Stimulated activated naive CD8-positive, alpha-beta T cell treated with anti-CD3 and anti-CD28 coated beads, Interleukin-15, amount 100 ng/mL, for 72 hours (primary cell): ENCODE results near the gene AKT1.
"Not testable (repeated sequence)": the region's sequence is repeated elsewhere in the genome, so short reads cannot be mapped to it uniquely, and the experiment has no call there.

Experiments used
- ATAC-seq: fragments of 150-1000 bp; cut with Tn5 transposase; 2 replicates; pipeline ENCODE4 v1.10.0; 2021; ENCODE audit warnings: mild to moderate bottlenecking, moderate library complexity
- DNase-seq, 2 donors: peaks; one replicate each; pipeline ENCODE4 v3.0.0; 2021 to 2022
- H3K27ac Mint-ChIP-seq, 2 donors: one replicate each; pipeline ENCODE4 v1.8.0; 2022; ENCODE audit warnings: mild to moderate bottlenecking in 2 of 2, mixed read lengths in 2 of 2, moderate library complexity in 2 of 2
- H3K27me3 Mint-ChIP-seq: one replicate; pipeline ENCODE4 v1.8.0; 2022; ENCODE audit warnings: mixed read lengths
- H3K4me1 Mint-ChIP-seq: one replicate; pipeline ENCODE4 v1.8.0; 2022; ENCODE audit warnings: mild to moderate bottlenecking, mixed read lengths
- H3K4me3 Mint-ChIP-seq, 2 donors: one replicate each; pipeline ENCODE4 v1.8.0; 2022; ENCODE audit warnings: mild to moderate bottlenecking in 2 of 2, mixed read lengths in 2 of 2, moderate library complexity in 1 of 2
- H3K9me3 Mint-ChIP-seq, 2 donors: one replicate each; pipeline ENCODE4 v1.8.0; 2022; ENCODE audit warnings: mixed read lengths in 2 of 2

AKT1 gene

DNA sequence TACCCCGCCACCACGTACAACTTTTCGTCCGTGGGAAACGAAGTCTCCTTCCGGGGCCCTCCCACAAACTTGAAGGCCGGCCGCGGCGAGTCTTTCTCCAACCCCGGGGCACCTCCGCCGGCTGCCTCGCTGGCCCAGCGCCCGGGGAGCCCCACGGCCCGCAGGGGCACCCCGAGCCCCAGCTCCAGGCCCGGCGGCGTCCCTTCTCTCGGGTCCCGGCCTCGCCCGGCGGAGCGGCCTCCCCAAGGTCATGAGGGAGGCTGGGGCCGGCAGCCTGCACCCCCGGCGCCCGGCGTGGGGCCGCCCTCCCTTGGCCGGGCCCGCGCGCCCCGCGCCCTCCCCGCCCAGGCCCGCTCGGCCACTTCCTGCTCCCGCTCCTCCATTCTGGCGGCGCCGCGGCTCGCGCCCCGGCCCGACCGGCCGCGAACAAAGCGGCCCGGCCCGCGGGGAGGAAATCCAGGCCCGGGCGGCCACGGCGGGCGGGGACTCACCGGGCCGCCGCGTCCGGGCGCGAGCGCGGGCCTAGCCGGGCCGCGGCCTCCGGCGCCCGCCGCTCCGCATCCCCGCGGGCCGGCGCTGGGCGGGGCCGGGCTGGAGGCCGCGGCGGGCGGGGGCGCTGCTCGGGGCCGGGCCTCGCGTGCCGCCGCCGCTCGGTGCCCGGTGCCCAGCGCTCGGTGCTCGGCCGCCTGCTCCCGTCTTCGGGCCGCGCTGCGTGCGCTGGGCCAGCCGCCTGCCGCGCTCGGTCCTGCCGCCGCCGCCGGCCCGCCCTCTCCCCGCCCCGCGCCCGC, at the start of gene AKT1:
AKT1 (minus strand) TSS at position 756 of the 788 bp plus-strand sequence. CDS start 3,105 bp downstream, outside the sequence.
- Mint-ChIP-seq H3K9me3 (no peaks in the 10 kb centered on the region), H3K4me1 (peaks cover 81% of the 10 kb centered on the region), H3K27me3 (peaks cover 24% of the 10 kb centered on the region), H3K27ac (peak within 1 kb of the TSS; percentile 67 to 90), H3K4me3 (peak within 1 kb of the TSS; percentile 92 to 93)
- DNase-seq (peak in 1 of 2 donors; percentile 40), ATAC-seq (peak; percentile 59)

DNA sequence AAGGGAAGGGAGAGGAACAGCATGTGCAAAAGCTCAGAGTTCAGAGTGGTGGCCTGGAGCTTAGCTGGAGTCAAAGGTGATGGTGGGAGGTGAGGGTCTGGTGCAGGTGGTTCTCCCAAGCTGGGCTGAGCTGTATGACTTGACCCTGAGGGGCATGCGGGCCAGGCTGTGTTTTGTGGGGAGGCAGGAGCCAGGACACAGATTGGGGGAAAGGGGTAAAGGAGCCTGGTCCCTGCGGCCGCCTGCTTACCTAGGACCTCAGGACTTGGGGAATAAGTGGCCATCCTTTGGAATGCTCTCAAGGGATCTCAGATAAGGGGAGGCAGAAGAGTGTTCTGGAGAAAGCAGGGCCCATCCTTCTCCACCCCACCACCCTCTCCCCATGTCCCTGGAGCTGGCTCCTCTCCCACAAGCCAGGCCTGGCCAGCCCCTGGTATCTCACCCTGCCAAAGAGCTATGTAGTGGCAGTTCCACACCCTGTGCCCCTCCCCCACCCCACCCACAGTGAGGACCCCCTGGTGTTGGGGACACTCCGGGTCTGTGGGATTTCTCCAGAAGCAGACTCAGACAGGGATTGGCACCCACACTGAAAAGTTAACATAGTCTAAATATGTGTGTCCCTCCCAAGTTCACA, 49.6 kb upstream of the AKT1 start:
- H3K27me3 Mint-ChIP-seq, result peaks cover 86% of the 10 kb centered on the region
- no peak for DNase-seq
- peaks cover 16% of the 10 kb centered on the region for H3K4me1 Mint-ChIP-seq
- H3K4me3 Mint-ChIP-seq, result no peak overlapping the region
- peak overlapping the region in 1 of 2 donors; percentile 88 for H3K27ac Mint-ChIP-seq
- ATAC-seq, result no peak
- H3K9me3 Mint-ChIP-seq, result no peaks in the 10 kb centered on the region

DNA sequence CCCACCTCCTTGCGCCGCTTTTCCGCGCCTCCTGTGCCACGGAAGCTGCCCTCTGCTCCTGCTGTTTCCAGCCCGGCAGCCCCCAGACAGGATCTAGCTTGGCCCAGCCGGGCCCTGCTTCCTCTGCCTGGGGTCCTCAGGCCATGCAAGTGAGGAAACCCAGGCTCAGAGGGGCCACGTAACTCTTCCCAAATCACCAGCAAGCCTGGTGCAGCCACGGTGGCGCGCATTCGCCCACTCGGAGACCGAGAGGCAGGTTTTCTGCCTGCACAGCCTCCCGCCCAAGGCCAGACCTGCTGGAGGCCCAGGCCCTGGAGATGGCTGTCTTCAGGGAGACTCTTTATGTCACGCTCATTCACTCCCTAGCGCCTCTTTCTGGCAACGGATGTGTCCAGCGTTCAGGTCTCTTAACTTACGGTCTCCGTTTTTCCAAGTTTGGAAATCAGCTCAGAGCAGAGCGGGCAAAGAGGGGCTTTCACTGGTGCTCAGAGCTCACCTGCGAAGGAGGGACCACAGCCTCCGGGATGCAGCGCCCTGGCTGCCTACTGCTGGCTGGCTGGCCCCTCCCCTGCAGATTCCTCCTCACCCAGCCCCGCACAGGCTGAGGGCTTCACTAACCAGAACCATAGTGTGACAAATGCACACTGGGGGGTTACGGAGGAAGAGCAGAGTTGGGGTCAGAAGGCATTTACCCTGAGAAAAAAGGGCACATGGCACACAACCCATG, 48.9 kb upstream of the AKT1 start:
- H3K27me3 Mint-ChIP-seq, result peaks cover 81% of the 10 kb centered on the region

DNA sequence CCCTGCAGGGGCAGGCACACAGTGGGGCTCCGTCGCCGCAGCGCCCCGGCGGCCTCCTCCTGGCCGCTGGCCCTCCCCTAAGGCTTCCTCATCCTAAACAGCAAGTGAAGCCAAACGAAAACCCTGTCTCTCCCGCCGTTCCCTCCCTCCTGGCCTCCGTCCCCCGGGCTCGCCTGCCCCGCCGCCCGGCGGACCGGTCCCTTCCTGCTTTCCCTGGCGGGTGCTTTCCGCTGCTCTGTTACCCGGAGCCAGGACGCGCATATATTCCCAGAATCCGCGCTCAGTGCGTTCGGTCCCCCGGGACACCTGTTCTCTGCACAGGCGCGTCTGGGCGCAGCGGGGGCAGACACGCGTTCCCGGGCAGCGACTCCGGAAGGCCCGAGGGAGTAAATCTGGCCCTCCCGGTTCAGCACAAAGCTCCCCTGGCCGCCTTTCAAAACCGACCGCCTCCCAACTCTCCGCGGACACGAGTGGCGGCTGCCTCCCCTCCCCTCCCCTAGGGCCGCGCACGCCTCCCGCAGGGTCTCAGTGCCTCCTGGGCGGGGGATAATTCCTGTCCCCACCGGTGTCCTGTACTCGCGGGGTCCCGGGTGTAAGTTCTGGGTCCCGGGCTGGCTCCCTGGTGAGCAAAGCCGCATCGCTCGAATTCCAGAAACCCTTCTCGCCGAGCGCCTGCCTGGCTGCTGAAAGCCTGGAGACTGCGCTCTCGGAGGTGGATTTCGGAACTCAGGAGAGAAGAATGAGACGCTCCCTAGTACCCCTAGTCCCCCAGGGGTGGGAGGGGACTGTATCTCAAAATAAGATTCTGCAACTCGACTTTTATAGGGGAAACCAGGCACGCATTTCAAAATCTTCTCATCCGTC, 48.1 kb upstream of the AKT1 start:
- Mint-ChIP-seq H3K27ac (no peak overlapping the region), H3K27me3 (peaks cover 85% of the 10 kb centered on the region), H3K4me3 (peak overlapping the region; percentile 54 to 80), H3K9me3 (no peaks in the 10 kb centered on the region), H3K4me1 (peaks cover 16% of the 10 kb centered on the region)
- ATAC-seq (no peak), DNase-seq (no peak)

More for the DNA sequence above, 48.9 kb upstream of the AKT1 start:
- Mint-ChIP-seq H3K27ac (peak overlapping the region; percentile 10 to 88), H3K4me1 (peaks cover 16% of the 10 kb centered on the region), H3K9me3 (no peaks in the 10 kb centered on the region), H3K4me3 (peak overlapping the region; percentile 54 to 80)
- no peak for ATAC-seq
- no peak for DNase-seq

DNA sequence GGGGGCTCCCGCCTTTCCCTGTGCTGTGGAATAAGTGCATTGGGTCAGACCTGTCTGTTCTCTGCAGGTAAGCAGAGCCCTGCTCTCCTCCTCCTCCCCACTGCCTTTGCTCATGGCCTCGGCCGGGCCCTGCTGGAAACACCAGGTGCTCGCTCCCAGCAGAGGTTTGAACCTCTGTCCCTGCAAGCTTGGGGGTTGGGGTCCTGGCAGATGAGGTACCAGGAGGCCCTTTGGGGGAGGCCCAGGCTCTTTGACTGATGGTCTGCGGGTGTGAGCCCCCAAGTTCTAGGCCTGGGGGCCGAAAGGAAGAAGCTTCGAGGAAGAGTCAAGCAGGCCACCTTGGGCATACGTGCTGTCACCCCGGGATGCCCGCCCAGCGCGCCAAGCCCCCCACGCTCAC, 47.5 kb upstream of the AKT1 start:
- no peak for DNase-seq
- Mint-ChIP-seq H3K27ac (no peak overlapping the region), H3K4me1 (peaks cover 16% of the 10 kb centered on the region), H3K4me3 (peak overlapping the region in 1 of 2 donors; percentile 80), H3K9me3 (no peaks in the 10 kb centered on the region), H3K27me3 (peaks cover 79% of the 10 kb centered on the region)
- ATAC-seq, result no peak

DNA sequence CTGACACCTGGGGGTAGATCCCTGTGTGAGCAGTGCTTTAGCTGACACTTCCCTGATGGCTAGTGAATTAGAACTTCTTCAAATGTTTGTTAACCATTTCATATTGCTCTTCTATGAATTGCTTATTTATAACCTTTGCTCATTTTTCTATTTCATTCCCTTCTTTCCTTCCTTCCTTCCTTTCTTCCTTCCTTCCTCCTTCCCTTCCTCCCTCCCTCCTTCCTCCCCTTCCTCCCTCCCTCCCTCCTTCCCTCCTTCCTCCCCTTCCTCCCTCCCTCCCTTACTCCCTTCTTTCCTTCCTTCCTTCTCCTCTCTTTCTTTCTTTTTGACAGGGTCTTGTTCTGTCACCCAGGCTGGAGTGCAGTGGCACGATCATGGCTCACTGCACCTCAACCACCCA, 46.2 kb upstream of the AKT1 start:
- Mint-ChIP-seq H3K4me1 (peaks cover 16% of the 10 kb centered on the region), H3K4me3 (no peak overlapping the region), H3K27me3 (peaks cover 69% of the 10 kb centered on the region), H3K9me3 (no peaks in the 10 kb centered on the region), H3K27ac (no peak overlapping the region)
- DNase-seq (no peak), ATAC-seq (no peak)

DNA sequence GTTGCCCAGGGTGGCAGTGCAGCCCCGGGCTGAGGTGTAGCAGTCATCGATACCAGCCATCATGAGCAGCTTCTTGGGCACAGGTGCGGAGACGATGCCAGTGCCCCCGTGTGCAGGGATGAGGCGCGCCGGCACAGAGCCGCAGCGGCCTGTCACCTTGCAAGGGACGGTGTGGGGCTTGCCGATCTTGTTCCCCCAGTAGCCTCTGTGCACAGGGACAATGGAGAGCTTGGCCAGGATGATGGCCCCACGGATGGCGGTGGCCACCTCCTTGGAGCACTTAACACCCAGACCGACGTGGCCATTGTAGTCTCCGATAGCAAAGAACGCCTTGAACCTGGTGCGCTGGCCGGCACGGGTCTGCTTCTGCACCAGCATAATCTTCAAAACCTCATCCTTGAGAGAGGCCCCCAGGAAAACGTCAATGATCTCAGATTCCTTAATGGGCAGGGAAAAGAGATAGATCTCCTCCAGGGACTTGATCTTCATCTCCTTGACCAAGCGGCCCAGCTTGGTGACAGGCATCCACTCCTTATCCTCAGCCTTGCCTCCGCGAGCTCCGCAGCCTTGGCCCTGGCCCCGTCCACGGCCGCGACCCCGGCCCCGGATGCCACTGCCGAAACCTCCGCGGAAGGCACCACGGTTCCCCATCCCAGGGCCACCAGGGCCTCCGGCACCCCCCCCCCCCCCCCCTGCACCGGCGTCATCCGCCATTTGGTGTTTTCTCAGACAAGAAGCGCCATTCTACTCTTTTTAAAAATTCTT, 40.8 kb upstream of the AKT1 start:
- H3K27ac Mint-ChIP-seq, DNase-seq, H3K4me1 Mint-ChIP-seq, H3K4me3 Mint-ChIP-seq, H3K9me3 Mint-ChIP-seq, ATAC-seq: not testable (repeated sequence)
- H3K27me3 Mint-ChIP-seq, result peaks cover 16% of the 10 kb centered on the region

DNA sequence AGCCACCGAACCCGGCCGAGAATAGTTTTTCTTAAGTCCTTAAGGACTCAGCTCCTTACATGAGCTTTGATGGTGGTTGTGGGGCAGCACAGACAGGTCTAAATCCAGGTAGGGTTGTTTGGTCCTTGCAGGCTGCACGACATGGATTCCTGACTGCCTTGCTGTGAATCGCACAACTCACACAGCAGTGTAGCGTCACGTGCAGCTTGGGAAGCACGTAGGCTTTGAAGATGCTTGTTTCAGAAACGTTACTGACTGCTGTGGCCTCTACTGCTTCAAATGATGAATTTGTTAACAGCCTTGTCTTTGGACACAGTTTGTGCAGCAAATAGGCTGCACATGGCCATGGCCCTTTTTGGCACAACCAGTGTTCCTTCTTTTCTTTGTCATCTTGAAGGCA, 35.2 kb upstream of the AKT1 start:
- H3K27me3 Mint-ChIP-seq, result peaks cover 12% of the 10 kb centered on the region
- no peak overlapping the region for H3K4me3 Mint-ChIP-seq
- no peaks in the 10 kb centered on the region for H3K9me3 Mint-ChIP-seq
- no peak for ATAC-seq
- no peak overlapping the region for H3K27ac Mint-ChIP-seq
- peaks cover 16% of the 10 kb centered on the region for H3K4me1 Mint-ChIP-seq
- DNase-seq, result no peak

DNA sequence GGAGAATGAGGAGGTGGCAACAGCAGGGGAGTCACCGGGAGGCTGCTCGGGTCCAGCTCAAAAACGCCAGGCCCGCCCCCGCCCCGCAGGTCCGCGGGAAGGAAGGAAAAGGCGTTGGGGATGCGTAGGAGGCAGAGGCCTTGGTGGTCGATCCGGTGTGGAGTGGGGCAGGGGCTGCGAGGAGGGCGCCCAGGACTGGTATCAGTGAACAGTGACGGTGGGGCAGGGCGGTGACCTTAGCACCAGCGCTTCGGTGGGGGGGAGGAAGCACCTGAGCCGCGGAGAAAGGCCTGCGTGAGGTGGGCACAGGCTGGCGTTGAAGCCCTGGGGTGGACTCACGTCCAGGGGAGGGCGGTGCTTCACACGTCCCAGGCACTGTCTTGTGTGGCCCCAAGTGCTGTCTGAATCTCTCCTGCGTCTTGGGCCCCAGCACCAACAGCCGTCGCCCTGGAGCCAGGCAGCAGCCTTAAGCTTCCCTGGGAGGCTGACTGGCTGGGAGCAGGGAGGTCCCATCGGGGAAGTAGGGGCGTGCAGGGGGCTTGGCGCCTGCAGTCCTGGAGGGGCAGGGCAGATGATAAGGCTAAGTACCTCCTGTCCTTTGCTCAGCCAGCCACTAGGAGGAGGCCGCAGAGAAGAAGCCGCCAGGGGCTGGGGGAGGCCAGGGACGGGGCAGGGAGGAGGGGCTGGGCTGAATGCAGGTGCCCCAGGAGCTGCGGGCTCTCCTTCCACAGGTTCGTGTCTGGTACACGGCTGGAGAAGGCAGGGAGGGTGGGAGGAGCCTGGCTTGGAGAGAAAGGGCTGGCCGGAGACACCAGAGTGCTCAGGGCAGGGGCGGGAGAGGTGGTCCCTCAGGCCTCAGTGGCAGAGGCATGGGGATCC, 31.9 kb upstream of the AKT1 start:
- peaks cover 27% of the 10 kb centered on the region for H3K27me3 Mint-ChIP-seq
- peaks cover 11 to 14% of the 10 kb centered on the region in 2 donors for H3K9me3 Mint-ChIP-seq
- DNase-seq, result peak; percentile 61 to 67
- ATAC-seq, result peak; percentile 85
- peak overlapping the region in 1 of 2 donors; percentile 55 for H3K27ac Mint-ChIP-seq
- peaks cover 25% of the 10 kb centered on the region for H3K4me1 Mint-ChIP-seq
- H3K4me3 Mint-ChIP-seq, result peak overlapping the region; percentile 76 to 90

DNA sequence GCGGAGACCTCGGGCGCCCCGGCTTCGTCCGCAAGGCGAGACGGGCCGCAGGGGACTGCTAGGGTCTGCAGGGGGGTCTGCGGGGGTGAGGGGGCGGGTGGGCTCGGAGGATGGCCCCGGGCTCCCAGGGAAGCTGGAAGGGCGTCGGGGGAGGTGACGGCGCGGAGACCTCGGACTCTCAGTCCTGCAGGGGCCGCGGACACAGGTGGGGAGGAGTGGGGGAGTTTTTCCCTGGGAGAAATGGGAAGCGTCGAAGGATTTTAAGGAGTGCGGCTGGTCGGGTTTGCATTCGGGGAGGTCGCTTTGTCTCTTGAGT, 31.3 kb upstream of the AKT1 start:
- no peak for ATAC-seq
- Mint-ChIP-seq H3K27me3 (peaks cover 27% of the 10 kb centered on the region), H3K9me3 (peaks cover 11 to 14% of the 10 kb centered on the region in 2 donors), H3K27ac (peak overlapping the region in 1 of 2 donors; percentile 55), H3K4me1 (peaks cover 25% of the 10 kb centered on the region), H3K4me3 (peak overlapping the region; percentile 76 to 90)
- no peak for DNase-seq

DNA sequence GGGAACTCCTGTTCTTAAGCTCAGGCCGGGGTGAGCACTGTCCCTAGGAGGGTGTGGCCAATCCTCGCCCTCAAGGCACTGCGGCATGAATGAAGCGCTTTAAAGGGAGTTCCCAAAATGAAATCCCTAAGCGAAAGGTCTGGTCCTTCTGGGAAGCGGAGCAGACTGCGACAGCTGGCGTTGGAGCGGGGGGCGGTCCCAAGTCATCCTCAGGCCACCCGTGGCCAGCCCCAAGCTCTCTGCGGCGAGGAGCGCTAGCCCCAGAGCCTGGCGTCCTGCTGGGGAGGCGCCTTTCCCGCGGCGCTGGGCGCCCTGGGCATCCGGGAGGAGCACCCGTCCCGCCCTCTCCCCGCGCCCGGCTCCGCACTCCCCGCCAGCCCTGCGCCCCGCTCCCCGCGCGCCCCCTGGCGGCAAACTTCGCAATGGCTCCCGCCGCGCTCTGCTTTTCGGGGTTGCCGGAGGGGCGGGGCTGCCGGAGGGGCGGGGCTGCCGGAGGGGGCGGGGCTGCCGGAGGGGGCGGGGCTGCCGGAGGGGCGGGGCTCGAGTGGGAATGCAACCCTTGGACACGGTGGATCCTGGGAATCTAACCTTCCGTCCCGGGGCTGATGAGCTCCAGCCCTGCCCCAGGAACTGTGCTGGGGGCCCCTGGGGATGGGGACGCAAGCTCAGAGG, 30.8 kb upstream of the AKT1 start:
- H3K9me3 Mint-ChIP-seq, result peaks cover 11 to 14% of the 10 kb centered on the region in 2 donors
- ATAC-seq (peak; percentile 90), DNase-seq (peak; percentile 91 to 94)
- H3K4me1 Mint-ChIP-seq, result peaks cover 25% of the 10 kb centered on the region
- H3K4me3 Mint-ChIP-seq, result peak overlapping the region; percentile 89 to 91
- no peak overlapping the region for H3K27ac Mint-ChIP-seq
- peaks cover 27% of the 10 kb centered on the region for H3K27me3 Mint-ChIP-seq

DNA sequence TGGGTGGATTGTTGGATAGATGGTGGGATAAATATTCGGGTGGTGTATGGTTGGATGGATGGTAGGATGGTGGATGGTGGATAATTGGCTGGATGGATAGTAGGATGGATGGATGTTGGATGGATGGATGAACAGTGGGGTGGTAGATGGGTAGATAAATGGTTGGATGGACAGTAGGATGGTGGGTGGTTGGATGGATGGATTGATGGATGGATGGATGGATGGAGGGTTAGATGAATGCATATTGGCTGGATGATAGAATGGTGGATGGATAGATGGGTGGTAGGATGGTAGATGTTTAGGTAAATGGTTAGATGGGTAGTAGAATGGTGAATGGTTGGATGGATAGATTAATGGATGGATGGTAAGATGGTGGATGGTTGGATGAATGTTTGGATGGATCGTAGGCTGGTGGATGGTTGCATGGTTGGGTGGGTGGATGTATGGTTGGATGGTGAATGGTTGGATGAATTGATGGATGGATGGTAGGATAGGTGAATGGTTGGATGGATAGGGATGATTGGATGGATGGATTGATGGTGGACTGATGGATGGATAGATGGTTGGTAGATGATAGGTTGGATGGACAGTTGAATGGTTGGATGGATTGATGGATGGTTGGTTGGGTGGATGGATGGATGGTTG, 28.9 kb upstream of the AKT1 start:
- no peak for ATAC-seq
- H3K4me1 Mint-ChIP-seq, result peaks cover 25% of the 10 kb centered on the region
- H3K4me3 Mint-ChIP-seq, result peak overlapping the region; percentile 89 to 91
- no peak overlapping the region for H3K27ac Mint-ChIP-seq
- peaks cover 27% of the 10 kb centered on the region for H3K27me3 Mint-ChIP-seq
- H3K9me3 Mint-ChIP-seq, result peaks cover 11 to 14% of the 10 kb centered on the region in 2 donors
- no peak for DNase-seq
